Measurements from ENCODE around the gene BAZ2A. TPM values are rescaled to one million over a fixed set of nuclear protein-coding genes. Genes with fewer than 3 reads are reported as not detected.

BAZ2A gene
- total and polyA plus RNA-seq, 2 donors (not counting 3 experiments of a cell fraction or from before 2014, with no cell fraction given) = 56.0 to 91.4 TPM

DNA sequence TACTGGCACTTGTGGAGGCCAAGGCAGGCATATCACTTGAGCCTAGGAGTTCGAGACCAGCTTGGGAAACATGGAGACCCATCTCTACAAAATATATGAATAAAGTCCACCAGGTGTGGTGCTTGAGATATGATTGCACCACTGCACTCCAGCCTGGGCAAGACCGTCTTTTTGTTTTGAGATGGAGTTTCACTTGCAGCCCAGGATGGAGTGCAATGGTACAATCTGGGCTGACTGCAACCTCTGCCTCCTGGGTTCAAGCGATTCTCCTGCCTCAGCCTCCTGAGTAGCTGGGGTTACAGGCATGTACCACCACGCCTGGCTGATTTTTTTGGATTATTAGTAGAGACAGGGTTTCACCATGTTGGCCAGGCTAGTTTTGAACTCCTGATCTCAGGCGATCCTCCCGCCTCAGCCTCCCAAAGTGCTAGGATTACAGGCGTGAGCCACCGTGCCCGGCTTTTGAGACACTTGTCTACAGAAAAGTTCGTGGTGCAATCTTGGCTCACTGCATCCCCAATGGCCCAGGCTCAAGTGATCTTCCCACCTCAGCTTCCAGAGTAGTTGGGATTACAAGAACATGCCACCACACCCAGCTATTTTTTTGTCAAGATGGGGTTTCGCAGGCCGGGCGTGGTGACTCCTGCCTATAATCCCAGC is 32.0 kb upstream of the BAZ2A start:
- Histone ChIP-seq H3K27me3 (ENCODE audit: control insufficient read depth in 2 of 2, insufficient read depth in 2 of 2, low read length in 2 of 2) (no peaks in the 10 kb centered on the region), H3K9me1 (replicated peaks; ENCODE audit: control insufficient read depth, extremely low read depth, insufficient read depth, low read length) (no peaks in the 10 kb centered on the region), H3K9me3 (replicated peaks; ENCODE audit: control insufficient read depth, insufficient read depth, low read length) (no peaks in the 10 kb centered on the region), H3K27ac (ENCODE audit: insufficient read depth, low read depth, low read length) (no peak overlapping the region), H3K4me1 (ENCODE audit: control insufficient read depth, extremely low read depth, insufficient read depth, low read length) (no peaks in the 10 kb centered on the region), H3K4me3 (replicated peaks in 1 of 3; ENCODE audit: insufficient read depth in 1 of 3, low read depth in 1 of 3, low read length in 3 of 3) (no peak overlapping the region), H3K36me3 (ENCODE audit: control insufficient read depth in 2 of 2, extremely low read depth in 1 of 2, insufficient read depth in 2 of 2, low read length in 2 of 2) (peaks cover 7 to 17% of the 10 kb centered on the region in 2 experiments), H3K79me2 (ENCODE audit: control insufficient read depth, insufficient read depth, low read length) (peaks cover 7% of the 10 kb centered on the region), H3K4me2 (ENCODE audit: insufficient read depth, low read length) (no peak overlapping the region), H2AFZ (ENCODE audit: low read depth, low read length) (no peak overlapping the region), H4K20me1 (replicated peaks; ENCODE audit: control insufficient read depth, extremely low read depth, insufficient read depth, low read length) (no peaks in the 10 kb centered on the region), H3K9ac (replicated peaks; ENCODE audit: extremely low read depth, insufficient read depth, low read length) (no peak overlapping the region)
- DNase-seq (ENCODE audit: low read depth, low spot score) (no peak), FAIRE-seq (no peak)
- TF ChIP-seq MYC (IDR thresholded peaks at IDR 0.05; ENCODE audit: low read depth, low read length) (no peak), POLR2A (IDR thresholded peaks at IDR 0.05; ENCODE audit: low read depth, low read length) (no peak), JUN (IDR thresholded peaks at IDR 0.05; ENCODE audit: borderline replicate concordance, insufficient read depth, insufficient read length, low read depth) (no peak), EZH2 (IDR thresholded peaks at IDR 0.05; ENCODE audit: borderline replicate concordance, low read depth, low read length, severe bottlenecking) (no peak)
- TF ChIP-seq, protein P1, sequence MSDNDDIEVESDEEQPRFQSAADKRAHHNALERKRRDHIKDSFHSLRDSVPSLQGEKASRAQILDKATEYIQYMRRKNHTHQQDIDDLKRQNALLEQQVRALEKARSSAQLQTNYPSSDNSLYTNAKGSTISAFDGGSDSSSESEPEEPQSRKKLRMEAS (IDR thresholded peaks at IDR 0.05; ENCODE audit: insufficient read depth, insufficient read length) = no peak
- TF ChIP-seq, protein P2, sequence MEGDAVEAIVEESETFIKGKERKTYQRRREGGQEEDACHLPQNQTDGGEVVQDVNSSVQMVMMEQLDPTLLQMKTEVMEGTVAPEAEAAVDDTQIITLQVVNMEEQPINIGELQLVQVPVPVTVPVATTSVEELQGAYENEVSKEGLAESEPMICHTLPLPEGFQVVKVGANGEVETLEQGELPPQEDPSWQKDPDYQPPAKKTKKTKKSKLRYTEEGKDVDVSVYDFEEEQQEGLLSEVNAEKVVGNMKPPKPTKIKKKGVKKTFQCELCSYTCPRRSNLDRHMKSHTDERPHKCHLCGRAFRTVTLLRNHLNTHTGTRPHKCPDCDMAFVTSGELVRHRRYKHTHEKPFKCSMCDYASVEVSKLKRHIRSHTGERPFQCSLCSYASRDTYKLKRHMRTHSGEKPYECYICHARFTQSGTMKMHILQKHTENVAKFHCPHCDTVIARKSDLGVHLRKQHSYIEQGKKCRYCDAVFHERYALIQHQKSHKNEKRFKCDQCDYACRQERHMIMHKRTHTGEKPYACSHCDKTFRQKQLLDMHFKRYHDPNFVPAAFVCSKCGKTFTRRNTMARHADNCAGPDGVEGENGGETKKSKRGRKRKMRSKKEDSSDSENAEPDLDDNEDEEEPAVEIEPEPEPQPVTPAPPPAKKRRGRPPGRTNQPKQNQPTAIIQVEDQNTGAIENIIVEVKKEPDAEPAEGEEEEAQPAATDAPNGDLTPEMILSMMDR (IDR thresholded peaks at IDR 0.05; ENCODE audit: extremely low read depth in 1 of 2, insufficient read depth in 1 of 2, low read depth in 1 of 2, low read length in 2 of 2) = no peak
- dilution Hi-C loops (cut with MboI; ENCODE audit: extremely low pct_ligation_motif_present, low sequenced_read_pairs) = no loop called here
- POLR2A ChIA-PET = no interaction called here
- CTCF ChIA-PET = interaction anchor here (0.8 kb wide), 1 partner anchor 13 kb away, joined by 5 read pairs; no protein-coding TSS in a partner anchor
- BruUV-seq (replicated peaks) = no TSS peak
- intact Hi-C loops (cut with micrococcal nuclease) = no loop called here
